GM18909 (cell line): ENCODE results near the gene AMZ1.
"Not testable (repeated sequence)": the region's sequence is repeated elsewhere in the genome, so short reads cannot be mapped to it uniquely, and the experiment has no call there.

ENCODE experiments used
- ATAC-seq: cut with Tn5 transposase; IDR thresholded peaks from one replicate; pipeline ENCODE4 v1.9.1; 2021; ENCODE audit warnings: mild to moderate bottlenecking; ENCODE audit not compliant: unreplicated experiment, poor library complexity

AMZ1 gene

DNA sequence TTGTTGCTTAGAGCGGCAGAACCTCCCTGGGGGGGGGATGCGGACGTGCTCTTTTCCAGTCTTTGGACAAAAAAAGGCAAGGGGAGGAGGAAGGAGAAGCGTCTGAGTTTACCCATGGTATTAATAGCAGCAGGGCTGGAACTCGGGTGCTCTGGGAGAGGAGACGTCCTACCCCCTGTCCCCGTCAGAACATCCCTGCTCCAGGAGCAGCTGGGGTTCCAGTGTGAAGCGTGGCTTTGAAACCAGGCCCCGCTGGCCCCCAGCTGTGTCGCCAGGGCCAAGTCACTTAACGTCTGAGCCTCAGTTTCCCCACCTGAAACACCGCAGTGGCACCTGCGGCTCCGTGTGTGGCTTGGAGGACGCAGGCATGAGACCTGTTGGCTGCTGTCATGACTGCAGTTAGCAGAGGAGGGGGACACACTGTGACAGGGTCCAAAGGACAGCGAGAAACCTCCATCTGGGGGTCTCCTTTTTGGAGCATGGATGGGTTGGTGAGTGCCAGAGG is 1.4 kb downstream of the AMZ1 start:
- no peak for ATAC-seq

DNA sequence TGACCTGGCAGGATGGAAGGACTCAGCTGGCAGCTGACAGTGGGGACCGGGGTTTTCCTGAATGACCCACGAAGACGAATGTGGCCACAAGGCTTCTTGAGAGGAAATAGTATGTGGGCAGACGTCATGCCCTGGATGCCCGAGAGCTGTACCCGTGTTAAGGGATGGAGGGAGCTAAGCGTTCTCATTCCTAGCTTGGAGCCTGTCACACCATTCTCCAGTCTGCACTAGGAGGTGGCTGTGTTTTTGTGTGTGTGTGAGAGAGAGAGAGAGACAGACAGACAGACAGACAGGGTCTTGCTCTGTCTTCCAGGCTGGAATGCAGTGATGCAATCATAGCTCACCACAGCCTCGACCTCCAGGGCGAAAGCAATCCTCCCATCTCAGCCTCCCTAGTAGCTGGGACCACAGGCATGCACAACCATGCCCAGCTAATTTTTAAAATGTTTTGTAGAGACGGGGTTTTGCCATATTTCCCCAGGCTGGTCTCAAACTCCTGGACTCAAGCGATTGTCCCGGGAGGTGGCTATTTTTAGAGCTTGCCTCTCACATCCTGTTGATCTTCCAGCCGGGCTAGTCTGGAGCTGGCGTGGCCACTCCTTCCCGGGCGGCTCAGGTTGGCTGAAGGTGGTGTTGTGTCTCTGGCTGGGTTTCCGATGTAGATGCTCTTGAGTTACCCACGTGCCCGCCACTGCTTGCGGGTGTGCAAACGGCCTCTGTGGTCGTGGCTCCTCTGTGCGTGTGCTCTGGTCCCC is 2.1 kb downstream of the AMZ1 start:
- ATAC-seq, result no peak

DNA sequence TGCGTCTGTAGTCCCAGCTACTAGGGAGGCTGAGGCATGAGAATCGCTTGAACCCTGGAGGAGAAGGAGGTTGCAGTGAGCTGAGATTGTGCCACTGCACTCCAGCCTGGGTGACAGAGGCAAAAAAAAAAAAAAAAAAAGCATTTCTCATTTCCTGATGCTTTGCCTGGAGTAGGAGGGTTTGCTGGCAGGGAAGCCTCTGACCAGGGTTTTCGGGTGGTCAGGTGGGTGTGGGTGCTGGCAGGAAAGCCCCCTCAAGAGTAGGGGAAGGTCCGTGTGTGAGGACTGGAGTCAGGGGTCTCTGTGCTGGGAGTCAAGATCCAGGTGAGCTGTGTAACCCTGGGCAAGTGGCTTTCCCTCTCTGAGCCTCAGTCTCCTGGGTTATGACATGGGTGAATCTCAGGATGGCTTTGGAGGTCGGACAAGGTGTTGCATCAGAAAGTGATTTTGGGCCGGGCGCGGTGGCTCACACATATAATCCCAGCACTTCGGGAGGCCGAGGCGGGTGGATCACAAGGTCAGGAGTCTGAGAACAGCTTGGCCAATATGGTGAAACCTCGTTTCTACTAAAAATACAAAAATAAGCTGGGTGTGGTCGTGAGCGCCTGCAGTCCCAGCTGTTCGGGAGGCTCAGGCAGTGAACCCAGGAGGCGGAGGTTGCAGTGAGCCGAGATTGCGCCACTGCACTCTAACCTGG is 3.2 kb downstream of the AMZ1 start:
- no peak for ATAC-seq

DNA sequence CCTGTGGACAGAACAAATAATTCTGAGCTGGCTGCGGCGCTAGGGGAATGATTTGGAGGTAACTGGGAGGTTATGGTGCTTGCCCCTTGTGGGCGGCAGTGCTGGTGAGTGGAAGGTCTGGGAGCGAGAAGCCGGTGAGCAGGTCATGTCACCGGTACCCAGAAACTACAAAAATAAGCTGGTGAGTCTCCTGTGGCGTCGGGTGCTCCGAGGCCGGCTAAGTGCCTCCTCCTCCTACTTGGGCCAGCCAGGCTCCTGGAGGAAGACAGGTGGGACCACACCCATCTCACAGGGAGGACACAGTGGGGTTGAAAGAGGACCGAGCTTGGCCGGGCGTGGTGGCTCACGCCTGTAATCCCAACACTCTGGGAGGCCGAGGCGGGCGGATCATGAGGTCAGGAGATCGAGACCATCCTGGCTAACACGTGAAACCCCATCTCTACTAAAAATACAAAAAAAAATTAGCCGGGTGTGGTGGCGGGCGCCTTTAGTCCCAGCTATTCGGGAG is 4.0 kb downstream of the AMZ1 start:
- not testable (repeated sequence) for ATAC-seq

DNA sequence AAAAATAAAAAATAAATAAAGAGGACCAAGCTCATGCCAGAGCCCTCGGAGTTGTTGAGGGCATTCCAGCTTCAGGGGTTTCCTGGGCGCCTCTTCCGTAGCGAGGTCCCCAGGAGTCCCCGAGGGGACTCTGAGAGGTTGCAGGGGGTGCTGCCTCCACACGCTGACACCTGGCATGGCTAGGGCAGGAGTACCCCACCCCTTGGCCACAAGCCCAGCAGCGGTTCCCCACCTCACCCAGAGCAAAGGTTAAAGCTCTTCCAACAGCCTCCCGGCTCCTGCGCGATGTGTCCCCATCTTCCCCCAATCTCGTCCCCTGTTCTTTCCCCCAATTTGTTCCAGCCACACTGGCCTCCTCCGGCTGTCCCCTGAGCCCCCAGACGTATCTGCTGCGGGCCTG is 4.5 kb downstream of the AMZ1 start:
- ATAC-seq, result no peak

DNA sequence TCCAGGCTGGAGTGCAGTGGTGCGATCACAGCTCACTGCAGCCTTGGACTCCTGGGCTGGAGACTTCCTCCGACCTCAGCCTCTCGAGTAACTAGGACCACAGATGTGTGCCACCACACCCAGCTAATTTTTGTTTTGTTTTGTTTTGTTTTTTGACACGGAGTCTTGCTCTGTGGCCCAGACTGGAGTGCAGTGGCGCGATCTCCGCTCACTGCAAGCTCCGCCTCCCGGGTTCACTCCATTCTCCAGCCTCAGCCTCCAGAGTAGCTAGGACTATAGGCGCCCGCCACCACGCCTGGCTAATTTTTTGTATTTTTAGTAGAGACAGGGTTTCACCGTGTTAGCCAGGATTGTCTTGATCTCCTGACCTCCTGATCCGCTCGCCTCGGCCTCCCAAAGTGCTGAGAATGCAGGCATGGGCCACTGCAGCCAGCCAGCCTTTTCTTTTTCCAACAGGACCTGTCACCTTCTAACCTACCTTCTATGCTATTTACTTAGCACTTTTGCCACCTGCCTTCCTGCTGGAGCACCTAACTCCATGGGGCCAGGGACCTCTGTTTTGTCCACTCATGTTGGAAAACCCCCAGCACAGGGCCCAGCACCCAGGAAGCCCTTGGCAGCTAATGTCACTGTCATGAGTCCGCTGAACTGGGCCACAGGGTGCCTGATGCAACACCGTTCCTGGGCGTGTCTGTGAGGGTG is 5.6 kb downstream of the AMZ1 start:
- not testable (repeated sequence) for ATAC-seq

DNA sequence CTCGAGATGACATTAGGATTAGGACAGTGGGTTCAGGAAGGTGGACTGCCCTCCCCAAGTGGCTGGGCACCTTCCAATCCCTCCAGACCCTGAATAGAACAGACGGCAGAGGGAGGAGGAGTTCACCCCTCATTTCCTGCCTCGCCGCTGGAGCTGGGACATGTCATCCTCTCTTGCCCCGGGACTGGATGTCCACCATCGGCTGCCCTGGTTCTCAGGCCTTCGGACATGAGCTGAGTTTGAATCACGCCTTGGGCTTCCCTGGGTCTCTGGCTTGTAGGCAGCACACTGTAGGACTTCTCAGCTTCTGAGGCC is 6.1 kb downstream of the AMZ1 start:
- ATAC-seq, result not testable (repeated sequence)

DNA sequence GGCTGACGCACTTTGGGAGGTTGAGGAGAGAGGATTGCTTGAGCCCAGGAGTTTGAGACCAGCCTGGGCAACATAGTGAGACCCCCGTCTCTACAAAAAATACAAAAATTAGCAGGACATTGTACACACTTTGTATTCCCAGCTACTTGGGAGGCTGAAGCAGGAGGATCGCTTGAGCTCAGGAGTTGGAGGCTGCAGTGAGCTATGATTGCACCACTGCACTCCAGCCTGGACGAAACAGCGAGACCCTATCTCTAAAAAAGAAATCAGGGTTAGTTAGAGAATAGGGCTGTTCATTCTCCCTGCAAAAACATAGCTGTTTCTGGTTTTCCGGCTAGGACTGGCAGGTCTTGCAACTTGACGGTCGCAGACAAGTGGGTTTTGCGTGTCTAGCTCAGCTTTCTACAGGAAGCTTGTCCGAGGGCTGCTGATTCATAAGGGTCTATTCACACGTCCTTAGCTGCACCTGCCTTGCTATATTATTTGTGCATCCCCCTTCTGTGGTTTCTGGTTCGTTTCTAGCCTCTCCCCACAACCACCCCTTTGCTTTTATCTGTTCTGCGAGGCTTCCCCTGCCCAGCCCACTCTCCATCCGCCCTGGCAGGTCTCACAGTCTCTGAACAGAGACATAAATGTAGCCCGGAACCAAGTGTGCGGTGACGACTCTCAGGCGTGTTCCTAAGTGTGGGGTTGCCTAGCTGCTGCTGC is 10.7 kb downstream of the AMZ1 start:
- peak; percentile 96 for ATAC-seq

DNA sequence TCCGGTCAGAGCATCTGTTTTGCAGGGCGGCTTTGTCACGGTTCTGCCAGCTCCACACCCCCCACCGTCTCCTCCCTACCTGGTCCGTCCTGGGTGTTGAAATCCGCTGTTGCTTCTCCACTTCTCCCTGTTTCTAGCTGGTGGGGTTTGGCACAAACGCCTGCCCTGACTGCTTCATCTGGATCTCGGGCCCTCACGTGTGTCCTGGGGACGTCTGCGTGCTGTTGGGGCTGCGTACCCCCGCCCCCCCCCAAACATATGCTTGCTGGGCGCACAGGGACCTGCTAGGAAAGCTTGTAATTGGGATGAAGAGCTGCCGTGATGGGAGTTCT is 11.3 kb downstream of the AMZ1 start:
- ATAC-seq, result no peak

DNA sequence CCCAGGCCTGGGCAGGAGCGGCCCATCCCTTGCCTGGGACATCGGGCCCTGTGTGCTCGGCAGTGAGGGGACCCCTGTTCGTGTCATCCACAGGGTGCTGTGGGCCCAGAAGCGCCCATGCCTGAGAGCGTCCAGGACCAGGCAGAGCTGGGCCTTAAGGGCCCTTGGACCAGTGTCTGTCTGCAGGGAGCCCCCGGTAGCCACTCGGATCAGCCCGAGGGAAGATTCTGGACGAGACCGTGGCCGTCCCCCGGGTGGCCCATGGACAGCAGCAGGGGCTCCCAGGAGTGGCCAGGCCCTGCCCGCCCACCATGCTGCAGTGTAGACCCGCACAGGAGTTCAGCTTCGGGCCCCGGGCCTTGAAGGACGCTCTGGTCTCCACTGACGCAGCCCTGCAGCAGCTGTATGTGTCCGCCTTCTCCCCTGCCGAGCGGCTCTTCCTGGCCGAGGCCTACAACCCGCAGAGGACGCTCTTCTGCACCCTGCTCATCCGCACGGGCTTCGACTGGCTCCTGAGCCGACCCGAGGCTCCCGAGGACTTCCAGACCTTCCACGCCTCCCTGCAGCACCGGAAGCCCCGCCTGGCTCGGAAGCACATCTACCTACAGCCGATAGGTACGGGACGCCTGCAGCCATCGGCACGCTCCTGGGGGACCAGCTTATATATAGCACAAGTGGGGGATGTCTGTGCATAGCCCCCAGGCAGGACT is 12.3 kb downstream of the AMZ1 start:
- no peak for ATAC-seq

DNA sequence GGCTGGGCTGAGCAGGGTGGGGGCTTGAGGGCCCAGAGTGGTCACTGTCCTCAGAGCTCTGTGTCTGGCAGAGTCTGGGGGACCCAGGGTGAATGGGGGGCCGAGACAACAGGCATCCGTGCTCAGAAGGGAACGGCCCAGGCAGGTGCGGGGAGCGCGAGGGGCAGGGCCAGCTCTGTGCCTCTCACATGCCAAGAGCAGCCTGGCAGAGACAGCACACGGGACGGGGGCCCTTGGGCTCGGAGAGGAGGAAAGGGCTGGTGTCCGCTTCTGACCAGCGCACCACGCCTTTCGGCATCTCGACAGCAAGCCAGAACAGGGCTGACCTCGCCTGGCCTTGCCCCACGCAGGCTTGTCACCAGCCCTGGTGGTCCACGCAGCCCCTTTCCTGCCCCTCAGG is 13.4 kb downstream of the AMZ1 start:
- no peak for ATAC-seq

DNA sequence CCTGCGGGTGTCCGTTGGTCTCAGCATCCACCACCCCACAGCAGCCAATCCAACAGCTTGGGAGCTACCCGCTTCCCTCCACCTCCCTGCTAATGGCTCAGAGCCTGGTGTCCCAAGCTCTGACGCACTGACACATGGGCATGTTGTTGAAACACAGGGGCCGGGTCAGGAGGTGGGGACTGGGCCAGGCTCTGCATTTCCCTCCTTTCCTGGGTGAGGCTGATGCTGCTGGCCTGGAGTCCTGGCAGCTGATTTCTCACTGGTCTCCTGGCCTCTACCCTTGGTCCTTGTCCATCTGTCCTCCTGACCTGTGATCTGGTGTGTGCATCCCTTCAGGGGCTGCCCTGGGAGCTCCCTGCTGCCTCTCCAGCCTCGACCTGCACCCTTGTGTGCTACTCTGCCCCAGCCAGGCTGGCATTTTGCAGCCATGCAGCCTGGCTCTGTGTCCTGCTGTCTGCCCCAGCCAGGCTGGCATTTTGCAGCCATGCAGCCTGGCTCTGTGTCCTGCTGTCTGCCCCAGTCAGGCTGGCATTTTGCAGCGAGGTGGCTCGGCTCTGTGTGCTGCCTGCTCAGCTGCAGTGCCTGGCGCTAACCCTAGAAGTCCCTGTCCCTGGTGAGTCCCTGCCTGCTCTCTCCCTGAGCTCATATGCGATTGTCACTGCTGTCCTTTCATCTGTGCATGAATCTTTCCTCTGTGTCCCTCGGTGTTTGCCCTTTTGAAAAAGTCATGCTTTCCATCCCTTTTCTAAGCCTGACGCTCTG is 14.0 kb downstream of the AMZ1 start:
- no peak for ATAC-seq

DNA sequence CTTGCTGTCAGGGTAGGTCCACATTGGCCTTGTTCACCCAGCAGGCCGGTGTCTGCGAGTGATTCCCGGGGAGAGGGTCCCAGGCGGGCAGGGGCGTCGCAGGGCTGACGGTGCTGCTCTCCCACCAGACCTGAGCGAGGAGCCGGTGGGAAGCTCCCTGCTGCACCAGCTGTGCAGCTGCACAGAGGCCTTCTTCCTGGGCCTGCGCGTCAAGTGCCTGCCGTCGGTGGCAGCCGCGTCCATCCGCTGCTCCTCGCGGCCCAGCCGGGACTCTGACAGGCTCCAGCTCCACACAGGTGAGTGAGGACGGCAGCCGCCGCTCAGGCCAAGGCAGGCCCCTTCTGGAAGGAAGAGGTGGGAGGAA is 14.6 kb downstream of the AMZ1 start:
- ATAC-seq, result no peak

DNA sequence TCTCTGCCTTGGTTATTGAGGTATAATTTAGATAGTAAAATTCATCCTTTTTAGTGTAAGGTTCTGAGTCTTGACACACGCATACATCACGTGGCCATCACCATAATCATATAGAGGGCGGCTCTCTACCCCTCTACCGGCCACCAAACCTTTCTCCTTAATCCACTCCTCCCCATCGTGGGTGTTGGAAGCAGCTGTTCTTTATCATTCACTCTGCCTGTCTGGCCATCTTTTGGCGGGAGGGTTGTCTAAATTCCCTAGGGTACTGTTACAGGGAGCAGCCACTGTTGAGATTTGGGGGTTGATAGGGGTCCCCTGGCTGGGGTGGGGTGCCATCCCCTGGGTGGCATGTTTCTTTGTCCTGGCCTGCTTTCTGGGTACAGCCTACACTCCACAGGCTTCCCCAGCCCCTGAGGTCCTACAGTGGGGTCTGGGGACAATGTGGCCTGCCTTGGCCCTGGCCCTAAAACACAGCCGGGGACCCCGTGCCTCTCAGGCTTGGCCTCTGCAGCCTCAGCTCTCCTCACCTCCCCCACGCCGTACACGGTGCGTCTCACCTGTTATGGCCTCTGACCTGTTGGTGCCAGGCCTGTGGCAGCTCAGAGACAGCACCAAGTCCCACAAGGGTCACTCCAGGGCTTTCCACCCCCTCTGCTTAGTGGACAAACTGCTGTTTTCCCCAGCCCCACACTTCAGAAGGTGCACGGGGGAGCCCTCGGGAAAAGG is 17.5 kb downstream of the AMZ1 start:
- ATAC-seq, result no peak

DNA sequence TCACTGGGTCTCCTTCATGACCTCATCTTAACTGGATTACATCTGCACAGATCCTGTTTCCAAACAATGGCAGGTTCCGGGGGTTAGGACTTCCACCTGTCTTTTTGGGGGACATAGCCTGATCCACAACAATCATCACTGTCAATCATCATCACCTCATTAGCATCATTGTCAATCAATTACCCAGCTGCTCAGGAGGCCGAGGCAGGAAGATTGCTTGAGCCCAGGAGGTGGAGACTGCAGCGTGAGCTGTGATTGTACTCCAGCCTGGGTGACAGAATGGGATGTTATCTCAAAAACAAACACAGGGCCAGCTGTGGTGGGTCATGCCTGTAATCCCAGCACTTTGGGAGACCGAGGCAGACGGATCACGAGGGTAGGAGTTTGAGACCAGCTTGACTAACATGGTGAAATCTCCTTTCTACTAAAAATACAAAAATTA is 18.7 kb downstream of the AMZ1 start:
- no peak for ATAC-seq

DNA sequence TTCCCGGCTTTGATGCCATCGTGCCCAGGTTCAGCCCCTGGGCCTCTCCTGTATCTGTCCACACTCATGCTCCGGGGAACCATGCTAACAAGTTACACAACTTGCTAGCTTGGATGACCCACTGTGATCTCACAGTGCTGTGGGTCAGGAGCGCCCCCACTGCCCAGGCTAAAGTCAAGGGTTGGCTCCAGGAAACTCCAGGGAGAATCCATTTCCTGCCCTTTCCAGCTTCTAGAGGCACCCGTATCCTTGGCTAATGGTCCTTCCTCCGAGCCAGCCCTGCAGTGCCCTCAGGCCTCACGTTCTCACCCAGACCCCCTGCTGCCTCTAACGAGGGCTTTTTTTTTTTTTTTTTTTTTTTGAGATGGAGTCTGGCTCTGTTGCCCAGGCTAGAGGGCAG is 19.5 kb downstream of the AMZ1 start:
- no peak for ATAC-seq

DNA sequence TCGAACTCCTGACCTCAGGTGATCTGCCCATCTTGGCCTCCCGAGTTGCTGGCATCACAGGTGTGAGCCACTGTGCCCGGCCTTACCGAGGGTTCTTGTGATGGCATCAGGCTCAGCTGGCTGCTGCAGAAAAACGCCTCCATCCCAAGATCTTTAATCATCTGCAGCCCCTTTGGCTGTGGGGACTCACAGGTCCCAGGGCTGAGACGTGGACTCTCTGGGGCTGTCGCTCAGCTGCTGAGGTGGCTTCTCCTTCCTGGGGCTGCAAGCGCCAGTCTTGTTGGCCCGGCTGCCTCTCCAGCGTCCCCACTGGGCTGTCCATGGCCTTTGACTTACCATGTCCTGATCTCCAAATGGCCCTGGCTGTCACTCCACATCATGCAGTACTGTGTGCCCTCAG is 20.0 kb downstream of the AMZ1 start:
- no peak for ATAC-seq

DNA sequence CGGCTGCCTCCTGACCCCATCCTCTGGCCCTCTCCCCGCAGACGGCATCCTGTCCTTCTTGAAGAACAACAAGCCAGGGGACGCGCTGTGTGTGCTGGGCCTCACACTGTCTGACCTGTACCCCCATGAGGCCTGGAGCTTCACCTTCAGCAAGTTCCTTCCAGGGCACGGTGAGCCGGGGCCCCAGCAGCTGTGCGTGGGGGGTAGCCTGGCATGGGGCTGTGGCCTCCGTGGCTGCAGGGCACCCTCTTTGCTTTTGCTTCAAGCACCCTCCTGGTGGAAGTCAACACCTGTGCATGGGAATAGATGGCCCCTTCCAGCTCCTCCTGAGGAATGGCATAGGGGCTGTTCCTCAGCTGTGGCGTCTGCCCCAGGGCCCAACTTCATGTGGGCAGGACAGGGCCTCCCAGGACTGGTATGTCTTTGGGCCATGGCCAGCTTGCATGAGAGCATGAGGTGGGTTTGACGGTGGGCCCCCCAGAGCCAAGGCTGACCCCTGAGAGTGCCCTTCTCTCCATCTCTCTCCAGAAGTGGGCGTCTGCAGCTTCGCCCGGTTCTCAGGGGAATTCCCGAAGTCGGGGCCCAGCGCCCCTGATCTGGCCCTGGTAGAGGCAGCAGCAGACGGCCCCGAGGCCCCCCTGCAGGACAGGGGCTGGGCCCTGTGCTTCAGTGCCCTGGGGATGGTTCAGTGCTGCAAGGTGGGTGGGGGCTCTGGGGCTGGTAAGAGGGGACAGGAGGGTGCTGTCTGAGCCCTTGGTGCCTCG is 20.7 kb downstream of the AMZ1 start:
- ATAC-seq, result no peak
